ENCODE measurements around the gene ZBTB8OS.

ZBTB8OS gene

DNA sequence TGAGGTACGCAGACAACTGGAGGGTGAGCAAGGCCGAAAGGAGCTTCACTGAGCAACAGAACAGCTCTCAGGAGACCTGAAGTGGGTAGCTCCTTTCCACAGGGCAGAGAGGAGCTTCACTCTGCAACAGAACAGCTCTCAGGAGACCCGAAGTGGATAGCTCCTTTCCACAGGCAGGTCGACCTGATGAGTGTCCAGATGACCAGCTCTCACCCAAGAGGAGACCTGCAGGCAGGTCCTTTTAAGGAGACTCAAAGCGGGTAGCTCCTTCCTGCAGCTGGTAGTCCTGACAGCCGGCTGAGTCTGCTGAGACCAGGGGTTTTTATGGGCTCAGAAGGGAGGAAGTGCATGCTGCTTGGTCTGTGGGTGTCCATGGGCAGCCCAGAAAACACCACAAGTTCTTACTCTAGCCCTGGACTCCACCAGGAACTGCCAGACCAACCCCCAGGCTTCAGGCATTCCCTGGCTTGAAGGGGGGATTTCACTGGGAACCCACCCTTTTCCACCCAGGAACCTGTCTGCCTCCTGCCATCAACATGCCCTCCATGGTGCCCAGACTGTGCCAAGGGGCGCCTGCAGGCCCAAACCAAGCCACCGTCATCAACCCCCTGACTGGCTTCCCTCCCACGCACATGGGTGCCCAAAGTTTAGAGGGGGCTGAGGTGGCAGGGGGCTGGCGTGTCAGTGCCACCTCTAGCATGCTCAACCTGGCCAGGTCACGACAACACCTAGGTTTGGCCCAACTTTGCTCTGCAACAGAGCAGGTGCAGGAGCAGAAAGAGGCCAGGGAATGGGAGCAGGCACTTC, 43.6 kb downstream of the ZBTB8OS start:
- no peak for DNase-seq (ENCODE audit: low read depth)

DNA sequence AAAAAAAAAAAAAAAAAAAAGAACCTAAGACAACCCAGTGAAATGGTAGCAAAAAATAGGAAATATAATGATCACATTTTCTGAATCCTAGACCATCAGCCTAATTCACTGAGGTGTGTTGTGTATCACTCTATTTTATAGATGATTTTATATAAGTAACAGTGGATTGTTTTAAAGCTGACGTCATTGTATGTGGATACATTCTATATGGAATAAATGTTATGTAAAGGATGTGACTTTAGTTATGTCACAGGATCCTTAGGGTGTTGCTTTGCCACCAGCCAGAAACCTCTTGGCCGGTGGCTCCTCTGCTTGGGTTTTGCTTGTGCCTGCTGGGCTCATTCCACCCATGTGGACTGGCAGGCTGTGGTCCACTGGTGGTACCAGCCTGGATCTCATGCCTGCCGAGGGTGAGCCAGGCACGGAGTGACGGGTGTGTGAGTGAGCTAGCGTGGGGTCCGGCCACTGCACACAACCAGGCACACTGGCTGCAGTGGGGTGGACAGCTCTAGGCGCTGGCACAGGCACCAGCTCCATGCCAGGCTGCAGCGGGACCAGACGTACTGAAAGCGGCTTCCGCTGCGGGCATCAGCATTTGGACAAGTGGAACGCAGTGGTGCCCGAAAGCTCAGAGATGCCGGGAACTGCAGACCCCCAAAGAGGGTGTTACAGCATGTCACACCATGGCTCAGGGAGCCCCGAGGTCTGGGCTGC, 44.5 kb downstream of the ZBTB8OS start:
- no peak for DNase-seq (ENCODE audit: low read depth)

DNA sequence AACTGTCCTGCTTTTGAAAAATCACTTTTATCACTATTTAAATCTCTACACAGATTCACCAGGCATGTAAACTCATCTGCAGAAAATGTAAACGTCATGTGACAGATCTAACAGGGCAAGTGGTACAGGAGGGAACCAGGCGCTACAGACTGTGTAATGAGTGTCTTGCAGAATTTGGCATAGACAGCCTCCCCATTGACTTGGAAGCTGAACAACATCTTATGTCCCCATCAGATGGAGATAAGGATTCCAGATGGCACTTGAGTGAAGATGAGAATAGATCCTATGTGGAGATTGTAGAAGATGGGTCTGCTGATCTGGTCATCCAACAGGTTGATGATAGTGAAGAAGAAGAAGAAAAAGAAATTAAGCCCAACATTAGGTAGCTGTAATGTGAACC, 50.3 kb downstream of the ZBTB8OS start:
- DNase-seq (ENCODE audit: low read depth) = no peak

DNA sequence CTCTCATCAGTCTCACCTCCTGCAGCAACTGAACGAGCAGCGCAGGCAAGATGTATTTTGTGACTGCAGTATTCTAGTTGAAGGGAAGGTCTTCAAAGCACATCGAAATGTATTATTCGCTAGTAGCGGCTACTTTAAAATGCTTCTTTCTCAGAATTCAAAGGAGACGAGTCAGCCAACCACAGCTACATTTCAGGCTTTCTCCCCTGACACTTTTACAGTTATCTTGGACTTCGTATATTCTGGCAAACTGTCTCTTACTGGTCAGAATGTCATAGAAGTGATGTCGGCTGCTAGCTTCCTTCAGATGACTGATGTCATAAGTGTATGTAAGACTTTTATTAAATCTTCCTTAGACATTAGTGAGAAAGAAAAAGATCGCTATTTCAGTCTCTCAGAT, 57.4 kb downstream of the ZBTB8OS start:
- no peak for DNase-seq (ENCODE audit: low read depth)

DNA sequence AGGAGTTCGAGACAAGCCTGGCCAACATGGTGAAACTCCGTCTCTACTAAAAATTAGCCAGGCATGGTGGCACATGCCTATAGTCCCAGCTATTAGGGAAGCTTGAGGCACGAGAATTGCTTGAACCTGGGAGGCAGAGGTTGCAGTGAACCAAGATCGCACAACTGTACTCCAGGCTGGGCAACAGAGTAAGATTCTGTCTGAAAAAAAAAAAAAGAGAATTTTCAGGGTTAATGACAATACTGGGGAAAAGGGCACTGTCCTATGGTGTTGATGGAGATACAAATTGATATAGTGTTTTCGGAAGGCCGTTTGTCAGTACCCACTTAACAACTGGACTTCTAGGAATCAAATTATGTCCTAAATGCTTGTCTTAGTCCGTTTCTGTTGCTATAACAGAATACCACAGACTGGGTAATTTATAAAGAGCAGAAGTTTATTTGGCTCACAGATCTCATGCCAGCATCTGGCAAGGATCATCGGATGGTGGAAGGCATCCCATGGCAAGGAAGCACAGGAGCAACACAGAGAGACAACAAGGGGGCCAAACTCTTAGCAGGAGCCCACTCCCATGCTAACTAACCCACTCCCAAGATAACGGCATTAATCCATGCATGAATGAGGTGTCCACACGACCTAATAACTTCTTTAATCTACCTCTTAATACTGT, 69.9 kb downstream of the ZBTB8OS start:
- DNase-seq (ENCODE audit: low read depth) = no peak
